ENCODE results near the gene HOXC10.

- TF ChIP-seq CTCF (conservative IDR thresholded peaks at IDR 0.05; ENCODE audit: low read length) (no peak), EZH2phosphoT487 (IDR thresholded peaks at IDR 0.05; ENCODE audit: borderline replicate concordance) (no peak)
Observed at GRCh38 chr12:53978477-53979356, 6.2 kb upstream of the HOXC10 start.

Data from Loucy (cell line).